ENCODE results near the gene KRT33B.

GRCh38 chr17:41354536-41354935 is 15.1 kb downstream of the KRT33B start:
- TF ChIP-seq ZNF274 (IDR thresholded peaks at IDR 0.05; ENCODE audit: insufficient read depth, insufficient read length) (no peak), POLR2A (IDR thresholded peaks at IDR 0.05; ENCODE audit: low read depth, low read length) (no peak), SPI1 (IDR thresholded peaks at IDR 0.05; ENCODE audit: borderline replicate concordance, insufficient read depth, low read depth, low read length) (peak; percentile 42; the same call in 1 of the 2 replicates)

Measured in GM12878 (cell line).